SK-N-SH (cell line): ENCODE data around the gene ABHD17C. TPM values are rescaled to one million over a fixed set of nuclear protein-coding genes. Genes with fewer than 3 reads are reported as not detected.

Source experiments
- CTCF ChIA-PET: fragments of 300-600, 350-600 bp; formaldehyde crosslinking; extraction: SDS; loops from one replicate; lab custom pipeline; 2021; lab: Yijun Ruan, JAX
- POLR2A ChIA-PET: fragments of 350-600 bp; sonication (Branson Sonifier 250); formaldehyde crosslinking; extraction: SDS; loops from one replicate; lab custom pipeline; 2020; ENCODE audit warnings: antibody characterized with exemption, inconsistent platforms; lab: Yijun Ruan, JAX
- DNase-seq: peaks from one replicate; pipeline ENCODE4 v3.0.0; 2012
- H2AFZ ChIP-seq: fragments of 200-600 bp; sonication (generic); 2 replicates; pipeline ENCODE4 v1.8.1; 2016; ENCODE audit warnings: antibody characterized with exemption, mild to moderate bottlenecking, low read depth
- H3F3A ChIP-seq: fragments of 200-600 bp; sonication (generic); replicated peaks from 2 replicates; pipeline ENCODE3; 2016; ENCODE audit warnings: antibody characterized with exemption, mild to moderate bottlenecking; ENCODE audit not compliant: insufficient read depth
- H3K27ac ChIP-seq, 2 experiments: fragments of 200-500 bp in 1 of 2; fragments of 200-600 bp in 1 of 2; sonication (Bioruptor generic) in 1 of 2; sonication (generic), shearing (Covaris generic) in 1 of 2; 2 replicates each; pipeline versions ENCODE4 v1.5.1 to v1.6.1; 2014 to 2016; ENCODE audit warnings: low read depth in 2 of 2, inconsistent platforms in 1 of 2, low read length in 1 of 2, mild to moderate bottlenecking in 1 of 2, mixed read lengths in 1 of 2
- H3K27me3 ChIP-seq: fragments of 200-600 bp; sonication (generic), shearing (Covaris generic); 2 replicates; pipeline ENCODE4 v1.6.1; 2016; ENCODE audit warnings: mixed run types; ENCODE audit not compliant: insufficient read depth
- H3K36me3 ChIP-seq, 2 experiments: fragments of 200-500 bp in 1 of 2; fragments of 200-600 bp in 1 of 2; sonication (Bioruptor generic) in 1 of 2; sonication (generic) in 1 of 2; replicated peaks in 1 of 2; 2 replicates each; pipeline versions ENCODE3 to v1.5.1; 2014 to 2016; ENCODE audit warnings: low read length in 1 of 2, mild to moderate bottlenecking in 1 of 2; ENCODE audit not compliant: insufficient read depth in 2 of 2, control insufficient read depth in 1 of 2
- H3K4me1 ChIP-seq, 2 experiments: fragments of 200-500 bp in 1 of 2; fragments of 200-600 bp in 1 of 2; sonication (Bioruptor generic) in 1 of 2; sonication (generic), shearing (Covaris generic) in 1 of 2; 2 replicates each; pipeline versions ENCODE4 v1.5.1 to v1.6.1; 2014 to 2016; ENCODE audit warnings: low read depth in 1 of 2, low read length in 1 of 2, mixed run types in 1 of 2; ENCODE audit not compliant: insufficient read depth in 2 of 2, control insufficient read depth in 1 of 2
- H3K4me2 ChIP-seq: fragments of 200-600 bp; sonication (generic), shearing (Covaris generic); 2 replicates; pipeline ENCODE4 v1.6.1; 2017; ENCODE audit warnings: mixed run types
- H3K4me3 ChIP-seq, 2 experiments: fragments of 200-500 bp in 1 of 2; fragments of 200-600 bp in 1 of 2; sonication (Bioruptor generic) in 1 of 2; sonication (generic), shearing (Covaris generic) in 1 of 2; 2 replicates each; pipeline versions ENCODE4 v1.5.1 to v1.8.1; 2014 to 2016; ENCODE audit warnings: low read depth in 2 of 2, inconsistent platforms in 1 of 2, low read length in 1 of 2, mild to moderate bottlenecking in 1 of 2, mixed read lengths in 1 of 2, moderate library complexity in 1 of 2
- H3K79me2 ChIP-seq: fragments of 200-600 bp; sonication (generic); 2 replicates; pipeline ENCODE4 v1.8.1; 2017; ENCODE audit warnings: mild to moderate bottlenecking; ENCODE audit not compliant: insufficient read depth
- H3K9ac ChIP-seq: fragments of 200-600 bp; sonication (generic); 2 replicates; pipeline ENCODE4 v1.6.1; 2017; ENCODE audit warnings: mixed run types
- H3K9me2 ChIP-seq: fragments of 200-600 bp; sonication (generic); 2 replicates; pipeline ENCODE4 v1.6.1; 2017; ENCODE audit warnings: mixed run types
- H3K9me3 ChIP-seq: fragments of 200-600 bp; sonication (generic); 2 replicates; pipeline ENCODE4 v1.6.1; 2017; ENCODE audit warnings: mixed run types, mild to moderate bottlenecking, moderate library complexity
- H4K20me1 ChIP-seq: fragments of 200-600 bp; sonication (generic); 2 replicates; pipeline ENCODE4 v1.6.1; 2017; ENCODE audit warnings: mild to moderate bottlenecking, mixed run types; ENCODE audit not compliant: insufficient read depth
- CHD2 ChIP-seq: fragments of 150-350 bp; IDR thresholded peaks from 2 replicates; pipeline ENCODE4 v1.6.1; 2018; ENCODE audit warnings: low read length; ENCODE audit not compliant: partially characterized antibody
- ELF1 ChIP-seq: IDR thresholded peaks from 2 replicates; pipeline ENCODE4 v1.4.0; 2012
- EZH2phosphoT487 ChIP-seq: fragments of 200-600 bp; sonication (generic); IDR thresholded peaks from 2 replicates; pipeline ENCODE4 v1.6.1; 2017; ENCODE audit warnings: low read depth, mixed run types, mild to moderate bottlenecking, antibody characterized with exemption, moderate library complexity, borderline replicate concordance
- FOSL2 ChIP-seq: IDR thresholded peaks from 2 replicates; pipeline ENCODE4 v1.4.0; 2012; ENCODE audit warnings: low read depth, mild to moderate bottlenecking, moderate library complexity, borderline replicate concordance
- FOXM1 ChIP-seq: IDR thresholded peaks from 2 replicates; pipeline ENCODE4 v1.4.0; 2012; ENCODE audit warnings: low read depth, mild to moderate bottlenecking
- GABPA ChIP-seq: IDR thresholded peaks from 2 replicates; pipeline ENCODE4 v1.4.0; 2012; ENCODE audit warnings: low read depth, mild to moderate bottlenecking
- GATA2 ChIP-seq: sonication (generic); formaldehyde crosslinking; IDR thresholded peaks from 2 replicates; pipeline ENCODE4 v1.5.0; 2020; ENCODE audit warnings: mild to moderate bottlenecking, missing genetic modification reagents
- MXI1 ChIP-seq: IDR thresholded peaks from 2 replicates; pipeline ENCODE4 v1.6.1; 2012; ENCODE audit warnings: mild to moderate bottlenecking, low read depth, low read length, improper control_type of control experiment
- RAD21 ChIP-seq: IDR thresholded peaks from 2 replicates; pipeline ENCODE4 v1.6.1; 2012; ENCODE audit warnings: mild to moderate bottlenecking, low read length
- RXRA ChIP-seq: IDR thresholded peaks from 2 replicates; pipeline ENCODE4 v1.4.0; 2012; ENCODE audit warnings: low read depth, mild to moderate bottlenecking, borderline replicate concordance
- SIN3A ChIP-seq: IDR thresholded peaks from 2 replicates; pipeline ENCODE4 v1.6.1; 2012; ENCODE audit warnings: low read depth, mild to moderate bottlenecking, low read length, moderate library complexity, borderline replicate concordance
- SMC3 ChIP-seq: IDR thresholded peaks from 2 replicates; pipeline ENCODE4 v1.6.1; 2012; ENCODE audit warnings: low read depth, low read length, improper control_type of control experiment
- WGBS: methylation state at CpG from one replicate; pipeline ENCODE4 v1.1.6; 2017; ENCODE audit warnings: low lambda C conversion rate; 5-methylcytosine and 5-hydroxymethylcytosine counted together
- polyA plus RNA-seq, 3 experiments: library from polyadenylated mRNA; depleted of rRNA; stranded (reverse); fragments of >200 nt; gene quantifications; 2 replicates each; pipeline ENCODE4 v1.2.3, GENCODE V29; 2012
- TF ChIP-seq, protein P1 (sequence below): IDR thresholded peaks from 2 replicates; pipeline ENCODE4 v1.4.0; 2012; ENCODE audit warnings: low read depth
- TF ChIP-seq, protein P2 (sequence below): fragments of 200-600 bp; sonication (generic); IDR thresholded peaks from 2 replicates; pipeline ENCODE4 v1.6.1; 2017; ENCODE audit warnings: antibody characterized with exemption, mild to moderate bottlenecking, moderate library complexity
- TF ChIP-seq, protein P3 (sequence below): fragments of 150-350 bp; IDR thresholded peaks from 2 replicates; pipeline ENCODE4 v1.6.1; 2017; ENCODE audit warnings: antibody characterized with exemption, low read length, low read depth, borderline replicate concordance
- TF ChIP-seq, protein P4 (sequence below): IDR thresholded peaks from 2 replicates; pipeline ENCODE4; 2012
- TF ChIP-seq, protein P5 (sequence below): IDR thresholded peaks from 2 replicates; pipeline ENCODE4 v1.4.0; 2012; ENCODE audit warnings: low read depth, borderline replicate concordance
- TF ChIP-seq, protein P6 (sequence below): fragments of 150-350 bp; IDR thresholded peaks from 2 replicates; pipeline ENCODE4 v1.6.1; 2016; ENCODE audit warnings: mild to moderate bottlenecking, low read depth, low read length

The ABHD17C gene
- polyA plus RNA-seq, 1 of the 3 experiments (the other 2 are of a cell fraction) = 11.7 TPM

DNA sequence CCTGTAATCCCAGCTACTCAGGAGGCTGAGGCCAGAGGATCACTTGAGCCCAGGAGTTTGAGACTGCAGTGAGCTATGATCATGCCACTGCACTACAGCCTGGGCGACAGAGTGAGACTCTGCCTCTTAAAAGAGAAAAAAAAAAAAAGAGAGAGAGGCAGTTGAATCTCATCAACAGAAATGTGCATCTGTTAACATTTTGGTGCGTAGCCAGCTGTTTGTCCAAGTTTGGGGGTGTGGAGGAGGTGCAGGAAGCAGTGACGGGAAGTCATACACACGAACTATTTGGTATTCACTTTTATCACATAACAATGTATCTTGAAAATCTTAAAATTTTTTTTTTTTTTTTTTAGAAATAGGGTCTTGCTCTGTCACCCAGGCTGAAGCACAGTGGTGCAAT lies 65.8 kb downstream of the ABHD17C start:
- H3K79me2 ChIP-seq = no peaks in the 10 kb centered on the region
- no peaks in the 10 kb centered on the region for H3K9me3 ChIP-seq
- H3K9me2 ChIP-seq = no peaks in the 10 kb centered on the region
- no peak overlapping the region for H3K4me3 ChIP-seq
- ChIA-PET CTCF (interaction anchor here (0.7 to 2.2 kb wide), 3 partner anchors 15 to 193 kb away, joined by 4 to 9 read pairs (median 5); no protein-coding TSS in a partner anchor), POLR2A (no interaction called here)
- no peak overlapping the region for H3K27ac ChIP-seq
- H3K36me3 ChIP-seq = peaks cover 0 to 3% of the 10 kb centered on the region in 2 experiments
- H2AFZ ChIP-seq = no peak overlapping the region
- TF ChIP-seq, protein P1, sequence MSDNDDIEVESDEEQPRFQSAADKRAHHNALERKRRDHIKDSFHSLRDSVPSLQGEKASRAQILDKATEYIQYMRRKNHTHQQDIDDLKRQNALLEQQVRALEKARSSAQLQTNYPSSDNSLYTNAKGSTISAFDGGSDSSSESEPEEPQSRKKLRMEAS = no peak
- no peak for TF ChIP-seq CHD2
- TF ChIP-seq ELF1 = no peak
- TF ChIP-seq, protein P2, sequence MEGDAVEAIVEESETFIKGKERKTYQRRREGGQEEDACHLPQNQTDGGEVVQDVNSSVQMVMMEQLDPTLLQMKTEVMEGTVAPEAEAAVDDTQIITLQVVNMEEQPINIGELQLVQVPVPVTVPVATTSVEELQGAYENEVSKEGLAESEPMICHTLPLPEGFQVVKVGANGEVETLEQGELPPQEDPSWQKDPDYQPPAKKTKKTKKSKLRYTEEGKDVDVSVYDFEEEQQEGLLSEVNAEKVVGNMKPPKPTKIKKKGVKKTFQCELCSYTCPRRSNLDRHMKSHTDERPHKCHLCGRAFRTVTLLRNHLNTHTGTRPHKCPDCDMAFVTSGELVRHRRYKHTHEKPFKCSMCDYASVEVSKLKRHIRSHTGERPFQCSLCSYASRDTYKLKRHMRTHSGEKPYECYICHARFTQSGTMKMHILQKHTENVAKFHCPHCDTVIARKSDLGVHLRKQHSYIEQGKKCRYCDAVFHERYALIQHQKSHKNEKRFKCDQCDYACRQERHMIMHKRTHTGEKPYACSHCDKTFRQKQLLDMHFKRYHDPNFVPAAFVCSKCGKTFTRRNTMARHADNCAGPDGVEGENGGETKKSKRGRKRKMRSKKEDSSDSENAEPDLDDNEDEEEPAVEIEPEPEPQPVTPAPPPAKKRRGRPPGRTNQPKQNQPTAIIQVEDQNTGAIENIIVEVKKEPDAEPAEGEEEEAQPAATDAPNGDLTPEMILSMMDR = no peak
- TF ChIP-seq GABPA = no peak
- TF ChIP-seq, protein P3, sequence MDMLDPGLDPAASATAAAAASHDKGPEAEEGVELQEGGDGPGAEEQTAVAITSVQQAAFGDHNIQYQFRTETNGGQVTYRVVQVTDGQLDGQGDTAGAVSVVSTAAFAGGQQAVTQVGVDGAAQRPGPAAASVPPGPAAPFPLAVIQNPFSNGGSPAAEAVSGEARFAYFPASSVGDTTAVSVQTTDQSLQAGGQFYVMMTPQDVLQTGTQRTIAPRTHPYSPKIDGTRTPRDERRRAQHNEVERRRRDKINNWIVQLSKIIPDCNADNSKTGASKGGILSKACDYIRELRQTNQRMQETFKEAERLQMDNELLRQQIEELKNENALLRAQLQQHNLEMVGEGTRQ = no peak
- no peak for TF ChIP-seq RXRA
- no peak for TF ChIP-seq MXI1
- TF ChIP-seq, protein P4, sequence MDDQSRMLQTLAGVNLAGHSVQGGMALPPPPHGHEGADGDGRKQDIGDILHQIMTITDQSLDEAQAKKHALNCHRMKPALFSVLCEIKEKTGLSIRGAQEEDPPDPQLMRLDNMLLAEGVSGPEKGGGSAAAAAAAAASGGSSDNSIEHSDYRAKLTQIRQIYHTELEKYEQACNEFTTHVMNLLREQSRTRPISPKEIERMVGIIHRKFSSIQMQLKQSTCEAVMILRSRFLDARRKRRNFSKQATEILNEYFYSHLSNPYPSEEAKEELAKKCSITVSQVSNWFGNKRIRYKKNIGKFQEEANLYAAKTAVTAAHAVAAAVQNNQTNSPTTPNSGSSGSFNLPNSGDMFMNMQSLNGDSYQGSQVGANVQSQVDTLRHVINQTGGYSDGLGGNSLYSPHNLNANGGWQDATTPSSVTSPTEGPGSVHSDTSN = no peak
- no peak for TF ChIP-seq FOXM1
- no peak for TF ChIP-seq GATA2 (CRISPR knock-in tag)
- TF ChIP-seq, protein P5, sequence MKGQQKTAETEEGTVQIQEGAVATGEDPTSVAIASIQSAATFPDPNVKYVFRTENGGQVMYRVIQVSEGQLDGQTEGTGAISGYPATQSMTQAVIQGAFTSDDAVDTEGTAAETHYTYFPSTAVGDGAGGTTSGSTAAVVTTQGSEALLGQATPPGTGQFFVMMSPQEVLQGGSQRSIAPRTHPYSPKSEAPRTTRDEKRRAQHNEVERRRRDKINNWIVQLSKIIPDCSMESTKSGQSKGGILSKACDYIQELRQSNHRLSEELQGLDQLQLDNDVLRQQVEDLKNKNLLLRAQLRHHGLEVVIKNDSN = no peak
- TF ChIP-seq, protein P6, sequence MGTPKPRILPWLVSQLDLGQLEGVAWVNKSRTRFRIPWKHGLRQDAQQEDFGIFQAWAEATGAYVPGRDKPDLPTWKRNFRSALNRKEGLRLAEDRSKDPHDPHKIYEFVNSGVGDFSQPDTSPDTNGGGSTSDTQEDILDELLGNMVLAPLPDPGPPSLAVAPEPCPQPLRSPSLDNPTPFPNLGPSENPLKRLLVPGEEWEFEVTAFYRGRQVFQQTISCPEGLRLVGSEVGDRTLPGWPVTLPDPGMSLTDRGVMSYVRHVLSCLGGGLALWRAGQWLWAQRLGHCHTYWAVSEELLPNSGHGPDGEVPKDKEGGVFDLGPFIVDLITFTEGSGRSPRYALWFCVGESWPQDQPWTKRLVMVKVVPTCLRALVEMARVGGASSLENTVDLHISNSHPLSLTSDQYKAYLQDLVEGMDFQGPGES = no peak
- no peak for TF ChIP-seq FOSL2
- TF ChIP-seq RAD21 = no peak
- TF ChIP-seq EZH2phosphoT487 = no peak
- no peak for TF ChIP-seq SMC3
- TF ChIP-seq SIN3A = no peak
- H3F3A ChIP-seq = no peaks in the 10 kb centered on the region
- no peak overlapping the region for H3K4me2 ChIP-seq
- WGBS = 68% methylated on average over 4 of the region's 4 CpGs
- H3K4me1 ChIP-seq = no peaks in the 10 kb centered on the region
- H4K20me1 ChIP-seq = no peaks in the 10 kb centered on the region
- no peaks in the 10 kb centered on the region for H3K27me3 ChIP-seq
- H3K9ac ChIP-seq = no peak overlapping the region
- no peak for DNase-seq
